Ramos (cell line): ENCODE results near the gene EBF3.

Source experiments
- in situ Hi-C: fragments of 300-500 bp; cut with MboI; formaldehyde crosslinking; loops from one replicate; pipeline ENCODE4 v1.14.3; 2022; ENCODE audit warnings: low sequenced_read_pairs; ENCODE audit not compliant: unreplicated experiment

EBF3 gene

GRCh38 chr10:129896860-129897200 lies 67.2 kb downstream of the EBF3 start:
- in situ Hi-C loops: loop anchor here (25.0 kb wide), 1 partner anchor 215 kb away; the partner anchor contains the start of gene C10orf143

- in situ Hi-C loops: loop anchor here (25.0 kb wide), 1 partner anchor 216 kb away; the partner anchor contains the start of gene C10orf143
Measured at GRCh38 chr10:129896136-129896859, 67.8 kb downstream of the EBF3 start.

- in situ Hi-C loops: loop anchor here (25.0 kb wide), 1 partner anchor 217 kb away; the partner anchor contains the start of gene C10orf143
Measured at GRCh38 chr10:129895811-129896135, 68.3 kb downstream of the EBF3 start.

DNA sequence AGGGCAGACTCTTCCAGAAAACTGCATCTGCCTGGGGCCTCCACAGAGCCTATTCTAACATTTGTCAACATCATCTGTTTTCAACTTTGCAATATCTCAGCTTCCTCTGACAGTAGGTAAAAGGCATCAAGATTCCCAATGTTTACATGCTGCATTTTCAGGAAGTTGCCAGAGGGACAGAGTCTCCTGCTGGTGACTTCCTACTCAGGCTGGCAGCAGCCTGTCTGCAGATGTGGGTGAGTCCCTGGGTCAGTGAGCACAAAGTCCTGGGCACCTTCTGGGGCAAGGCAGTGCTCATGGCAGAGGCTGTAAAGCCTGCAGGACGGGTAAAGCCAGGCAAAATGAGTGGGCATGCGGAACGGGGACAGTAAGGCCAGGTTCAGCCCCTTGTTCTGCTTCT lies 69.4 kb downstream of the EBF3 start:
- in situ Hi-C loops: loop anchor here (25.0 kb wide), 1 partner anchor 218 kb away; the partner anchor contains the start of gene C10orf143

DNA sequence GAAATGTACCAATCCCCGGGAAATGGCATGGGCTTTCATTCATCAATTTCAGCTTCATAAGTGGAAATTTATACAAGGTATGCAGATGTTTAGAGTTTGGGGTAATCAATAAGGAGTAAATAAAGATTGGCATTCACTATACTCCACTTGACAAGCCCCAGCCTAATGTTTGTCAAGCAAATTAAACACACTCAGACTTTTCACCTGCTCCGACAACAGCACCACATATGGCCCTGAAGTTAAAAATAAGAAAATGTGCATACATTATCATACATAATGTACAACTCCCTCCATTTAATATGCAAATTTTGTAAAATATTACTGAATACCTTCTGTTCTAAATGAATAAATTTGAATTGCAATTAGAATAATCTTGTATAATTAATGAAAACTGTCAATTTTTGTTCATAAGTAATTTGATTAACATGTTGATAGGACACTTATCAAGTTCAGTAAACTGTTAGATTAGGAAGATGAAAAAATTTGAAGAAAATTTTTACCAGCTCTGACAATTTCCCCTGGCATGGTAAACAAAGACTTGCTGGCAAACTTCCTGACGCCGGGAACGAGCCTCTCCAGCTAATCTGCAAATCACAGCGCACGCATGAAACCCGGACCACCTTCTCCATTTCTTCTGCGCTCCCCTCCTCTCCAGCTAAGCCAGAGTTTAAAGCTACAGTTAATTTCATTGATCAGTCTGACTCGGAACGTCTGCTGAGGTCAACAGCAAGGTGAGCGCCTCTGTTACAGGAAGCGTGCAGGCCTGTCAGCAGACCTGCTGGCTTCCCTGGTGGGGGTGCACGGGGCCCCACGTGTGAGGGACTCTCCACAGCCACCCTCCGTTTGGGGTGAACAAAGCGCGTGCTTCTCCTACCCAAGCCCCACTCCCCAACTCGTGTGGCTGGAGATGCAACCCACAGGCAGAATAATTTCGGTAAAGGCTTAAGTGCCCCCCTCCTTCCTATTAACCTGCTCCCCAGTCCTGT lies 70.7 kb downstream of the EBF3 start:
- in situ Hi-C loops: loop anchor here (25.0 kb wide), 1 partner anchor 219 kb away; the partner anchor contains the start of gene C10orf143

DNA sequence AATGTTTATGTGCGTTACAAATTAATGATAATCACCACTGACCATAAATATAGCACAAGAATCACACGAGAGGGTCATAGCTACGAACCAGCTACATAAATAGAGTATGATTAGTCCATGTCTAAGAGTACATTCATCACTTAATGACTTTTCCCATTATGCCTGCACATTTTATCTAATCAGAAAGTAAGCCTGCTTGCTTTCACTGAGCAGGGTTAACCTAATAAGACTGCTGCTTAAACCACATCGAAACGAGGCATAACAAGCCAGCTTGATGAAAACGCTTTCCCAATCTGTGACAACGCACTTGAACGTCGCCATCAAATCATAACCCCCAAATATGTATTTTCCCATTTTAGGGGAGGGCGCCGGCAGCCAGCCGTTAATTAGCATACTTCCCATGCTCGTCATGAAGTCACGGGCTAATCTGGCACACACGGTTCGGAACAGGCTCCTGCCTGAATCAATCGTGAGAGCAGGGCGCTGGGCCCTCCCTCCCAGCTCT lies 71.5 kb downstream of the EBF3 start:
- in situ Hi-C loops: loop anchor here (25.0 kb wide), 1 partner anchor 220 kb away; the partner anchor contains the start of gene C10orf143

GRCh38 chr10:129891806-129892205 lies 72.3 kb downstream of the EBF3 start:
- in situ Hi-C loops: loop anchor here (25.0 kb wide), 1 partner anchor 220 kb away; the partner anchor contains the start of gene C10orf143

DNA sequence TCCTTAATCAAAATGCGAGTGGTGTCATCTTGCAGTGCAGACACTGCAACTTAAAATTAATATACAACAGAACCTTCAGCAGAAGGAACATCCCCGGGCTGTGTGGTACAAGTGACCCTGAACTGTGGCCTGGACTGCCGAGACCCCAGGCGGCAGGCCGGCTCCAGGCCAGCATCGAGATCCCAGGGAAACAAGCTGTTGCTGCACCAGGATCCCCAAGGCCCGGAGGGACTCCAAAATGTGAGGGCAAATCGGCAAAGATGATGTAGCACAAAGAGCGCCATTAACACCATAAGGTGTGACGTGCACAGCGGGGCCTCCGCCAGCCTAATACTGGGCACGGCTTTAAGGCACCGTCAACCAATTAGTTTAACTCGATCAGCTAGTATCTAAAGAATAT lies 73.9 kb downstream of the EBF3 start:
- in situ Hi-C loops: loop anchor here (25.0 kb wide), 1 partner anchor 222 kb away; the partner anchor contains the start of gene C10orf143

- in situ Hi-C loops: loop anchor here (25.0 kb wide), 1 partner anchor 223 kb away; the partner anchor contains the start of gene C10orf143
Measured at GRCh38 chr10:129888784-129889616, 75.1 kb downstream of the EBF3 start.

GRCh38 chr10:129887986-129888783 lies 75.9 kb downstream of the EBF3 start:
- in situ Hi-C loops: loop anchor here (25.0 kb wide), 1 partner anchor 224 kb away; the partner anchor contains the start of gene C10orf143

DNA sequence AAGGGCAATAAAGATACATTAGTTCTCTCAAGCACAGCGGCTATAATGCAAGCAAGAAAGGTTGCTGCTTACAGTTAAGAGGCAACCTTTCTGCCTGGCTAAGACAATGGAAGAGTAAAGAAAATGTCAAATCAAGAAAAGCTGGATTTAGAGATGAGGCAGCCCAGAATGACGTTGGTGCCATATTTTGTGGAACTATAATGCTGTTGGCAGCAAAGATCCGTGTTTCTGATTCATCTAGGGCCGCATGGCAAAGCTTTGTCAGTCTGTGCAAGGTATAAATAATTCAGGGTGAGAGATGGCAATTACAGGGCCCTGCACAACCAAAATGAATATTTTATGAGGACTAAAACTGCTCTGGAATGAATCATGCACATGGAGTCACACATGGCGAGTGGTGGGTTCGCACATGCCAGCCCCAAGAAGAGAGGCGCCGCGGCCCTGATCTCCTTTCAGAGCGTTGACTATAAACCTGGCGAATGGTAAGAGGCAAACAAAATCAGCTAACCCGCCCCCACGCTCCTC lies 76.6 kb downstream of the EBF3 start:
- in situ Hi-C loops: loop anchor here (25.0 kb wide), 1 partner anchor 225 kb away; the partner anchor contains the start of gene C10orf143

GRCh38 chr10:129886263-129886662 lies 77.8 kb downstream of the EBF3 start:
- in situ Hi-C loops: loop anchor here (25.0 kb wide), 1 partner anchor 226 kb away; the partner anchor contains the start of gene C10orf143

DNA sequence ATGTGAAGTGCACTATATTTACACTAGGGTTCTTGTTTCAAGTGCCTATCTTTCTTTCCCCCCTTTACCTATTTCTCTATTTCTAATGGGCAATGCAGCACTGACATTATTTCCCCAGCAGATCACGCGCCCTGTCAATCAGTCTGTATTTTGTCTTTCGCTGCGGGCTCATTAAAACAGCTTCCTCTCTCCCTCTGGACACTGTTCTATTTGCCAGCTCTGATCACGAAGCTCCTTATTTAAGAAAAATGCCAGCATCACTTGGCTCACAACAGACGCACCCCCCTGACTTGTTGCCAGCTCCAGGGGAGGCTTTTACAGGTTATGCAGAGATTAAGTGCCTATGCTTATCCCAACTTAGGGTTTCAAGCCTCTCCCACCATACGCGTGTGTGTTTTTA lies 78.5 kb downstream of the EBF3 start:
- in situ Hi-C loops: loop anchor here (25.0 kb wide), 1 partner anchor 227 kb away; the partner anchor contains the start of gene C10orf143

GRCh38 chr10:129884398-129885078 lies 79.5 kb downstream of the EBF3 start:
- in situ Hi-C loops: loop anchor here (25.0 kb wide), 1 partner anchor 228 kb away; the partner anchor contains the start of gene C10orf143

DNA sequence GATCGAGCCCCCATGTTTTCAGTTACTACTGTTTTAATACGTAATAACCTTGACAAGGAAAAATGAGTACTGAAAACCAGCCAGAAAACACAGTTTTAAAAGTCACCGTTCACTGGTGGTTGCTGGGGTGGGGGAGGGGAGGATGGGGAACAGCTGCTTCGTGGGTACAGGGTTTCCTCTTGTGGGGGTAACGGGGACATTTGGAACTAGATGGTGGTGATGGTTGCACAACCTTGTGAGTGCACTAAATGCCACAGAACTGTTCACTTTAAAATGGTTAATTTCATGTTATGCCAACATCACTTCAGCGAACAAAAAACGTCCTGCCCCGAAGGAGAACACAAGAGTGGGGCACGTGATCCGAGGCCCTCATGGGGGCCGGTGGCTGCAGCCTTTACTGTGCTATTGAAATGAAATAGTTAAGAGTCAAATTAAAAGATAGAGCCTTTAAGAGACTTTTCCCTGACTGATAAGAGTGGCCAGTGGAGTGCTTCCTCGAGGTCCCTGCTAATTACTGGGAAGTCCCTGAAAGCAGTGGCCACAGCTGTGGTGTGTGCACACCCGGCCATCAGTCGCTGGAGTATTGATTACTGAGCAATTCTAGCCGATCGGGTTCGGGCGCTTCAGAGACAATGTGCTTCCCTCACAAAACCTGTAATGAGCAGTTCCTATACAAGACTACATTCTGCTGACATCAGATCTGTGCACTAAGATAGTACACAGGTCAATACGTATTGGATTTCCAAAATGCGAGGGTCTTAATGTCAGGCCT lies 80.3 kb downstream of the EBF3 start:
- in situ Hi-C loops: loop anchor here (25.0 kb wide), 1 partner anchor 228 kb away; the partner anchor contains the start of gene C10orf143

DNA sequence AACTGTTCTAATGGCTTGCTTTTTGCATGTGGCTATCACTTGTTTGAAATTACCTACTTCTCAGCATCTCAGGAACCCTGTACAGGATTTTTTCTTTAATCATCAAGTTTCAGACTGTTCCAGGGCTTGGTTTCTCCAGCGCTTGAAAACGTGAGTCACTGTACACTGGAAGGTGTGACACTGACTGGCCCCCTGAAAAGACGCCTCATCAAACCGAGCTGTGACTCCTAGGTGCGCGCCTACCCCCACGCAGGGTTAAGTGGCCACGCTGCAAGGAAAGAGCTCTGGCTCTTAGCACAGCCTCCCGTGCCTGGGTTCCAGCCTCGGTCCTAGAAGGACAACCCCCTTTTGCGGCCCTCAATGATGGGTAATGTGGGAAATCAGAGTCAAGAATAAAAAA lies 81.0 kb downstream of the EBF3 start:
- in situ Hi-C loops: loop anchor here (25.0 kb wide), 1 partner anchor 229 kb away; the partner anchor contains the start of gene C10orf143
